Retinal pigment epithelial cell (primary cell): ENCODE results near the gene PPIL6.

Source experiments
- DNase-seq: peaks from one replicate; pipeline ENCODE4 v3.0.0-alpha.2; 2010; ENCODE audit warnings: low read depth
- H3K4me3 ChIP-seq: 2 replicates; pipeline ENCODE4 v1.5.1; 2011; ENCODE audit warnings: mild to moderate bottlenecking, low read length, control low read depth, moderate library complexity
- CTCF ChIP-seq: conservative IDR thresholded peaks from 2 replicates; pipeline ENCODE4 v1.5.1; 2011; ENCODE audit warnings: low read depth, low read length, control low read depth, inconsistent platforms

PPIL6 gene

GRCh38 chr6:109475625-109476024, 35.2 kb upstream of the PPIL6 start:
- TF ChIP-seq CTCF, result no peak
- no peak for DNase-seq
- no peak overlapping the region for H3K4me3 ChIP-seq

GRCh38 chr6:109474995-109475394, 34.6 kb upstream of the PPIL6 start:
- no peak overlapping the region for H3K4me3 ChIP-seq
- no peak for TF ChIP-seq CTCF
- DNase-seq, result no peak

- H3K4me3 ChIP-seq, result no peak overlapping the region
- DNase-seq, result no peak
- no peak for TF ChIP-seq CTCF
Measured at GRCh38 chr6:109473120-109473519, 32.7 kb upstream of the PPIL6 start.

DNA sequence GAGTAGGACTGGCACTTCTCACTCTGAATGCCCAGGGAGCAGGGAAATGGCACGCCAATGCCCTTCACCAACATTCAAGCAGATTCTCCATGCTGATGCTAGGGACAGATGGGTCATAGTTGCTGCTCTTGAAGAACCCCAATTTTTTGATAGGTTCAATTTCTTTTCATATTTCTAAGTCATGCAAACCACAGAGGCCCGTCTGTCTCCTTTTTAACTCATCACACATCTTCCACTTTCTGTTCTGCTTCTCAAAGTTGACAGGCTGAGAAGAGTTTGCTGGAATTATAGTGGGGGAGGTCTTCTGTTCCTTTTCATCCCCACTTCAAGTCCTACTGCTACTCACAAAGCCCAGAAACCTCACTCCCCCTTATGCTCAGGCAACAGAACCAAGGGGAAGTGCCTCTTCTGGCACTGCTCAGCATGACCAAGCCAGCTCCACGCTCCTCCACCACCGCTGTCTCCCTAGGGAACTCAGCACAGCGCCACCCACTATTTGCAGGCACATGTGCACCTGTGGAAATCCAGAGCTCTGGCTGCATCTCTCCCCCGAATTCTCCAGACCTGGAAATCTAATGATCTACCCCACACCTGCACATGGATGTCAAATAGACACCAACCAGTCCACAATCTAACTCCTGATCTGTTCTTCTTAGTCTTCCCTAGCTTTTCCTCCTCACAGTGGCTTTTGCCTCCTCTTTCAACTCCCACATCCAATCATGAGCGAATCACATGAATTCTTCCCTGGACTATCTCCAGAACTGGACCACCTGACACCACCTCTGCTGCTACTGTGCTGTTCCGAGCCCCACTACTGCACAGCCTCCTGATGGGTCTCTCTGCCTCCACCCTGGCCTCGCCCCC, 31.9 kb upstream of the PPIL6 start:
- no peak overlapping the region for H3K4me3 ChIP-seq
- no peak for DNase-seq
- TF ChIP-seq CTCF, result no peak

DNA sequence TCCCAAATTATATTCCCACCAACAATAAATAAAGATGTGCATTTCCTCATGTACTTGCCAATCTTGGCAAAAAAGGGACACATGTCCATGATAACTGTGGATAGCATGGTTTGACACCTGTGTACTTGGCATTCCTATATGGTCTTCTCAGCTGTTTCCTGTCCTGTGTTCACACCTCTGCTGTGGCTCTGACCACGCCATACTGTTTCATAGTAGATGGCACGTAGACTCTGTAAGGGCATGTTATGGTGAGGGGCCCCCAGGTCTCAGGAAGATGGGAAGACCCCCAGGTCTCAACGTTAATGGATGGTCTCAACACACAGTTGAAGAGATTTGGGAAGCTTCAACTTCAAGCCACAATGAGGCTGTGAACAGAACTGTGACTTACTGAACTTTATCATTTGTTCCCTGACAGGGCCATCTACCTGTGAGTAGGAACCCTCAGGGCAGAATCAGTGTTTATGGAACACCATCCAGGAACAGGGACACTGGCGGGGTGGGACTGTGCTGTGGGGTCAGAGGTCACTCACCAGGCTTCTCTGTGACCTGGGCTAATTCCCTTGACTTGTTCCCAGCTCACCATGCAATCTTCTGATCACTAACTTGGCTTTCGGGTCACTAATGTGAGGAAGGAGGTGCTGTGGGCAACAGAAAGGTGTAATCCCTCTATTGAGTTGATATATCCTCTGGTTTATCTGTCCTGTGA, 30.8 kb upstream of the PPIL6 start:
- H3K4me3 ChIP-seq, result no peak overlapping the region
- no peak for TF ChIP-seq CTCF
- no peak for DNase-seq

DNA sequence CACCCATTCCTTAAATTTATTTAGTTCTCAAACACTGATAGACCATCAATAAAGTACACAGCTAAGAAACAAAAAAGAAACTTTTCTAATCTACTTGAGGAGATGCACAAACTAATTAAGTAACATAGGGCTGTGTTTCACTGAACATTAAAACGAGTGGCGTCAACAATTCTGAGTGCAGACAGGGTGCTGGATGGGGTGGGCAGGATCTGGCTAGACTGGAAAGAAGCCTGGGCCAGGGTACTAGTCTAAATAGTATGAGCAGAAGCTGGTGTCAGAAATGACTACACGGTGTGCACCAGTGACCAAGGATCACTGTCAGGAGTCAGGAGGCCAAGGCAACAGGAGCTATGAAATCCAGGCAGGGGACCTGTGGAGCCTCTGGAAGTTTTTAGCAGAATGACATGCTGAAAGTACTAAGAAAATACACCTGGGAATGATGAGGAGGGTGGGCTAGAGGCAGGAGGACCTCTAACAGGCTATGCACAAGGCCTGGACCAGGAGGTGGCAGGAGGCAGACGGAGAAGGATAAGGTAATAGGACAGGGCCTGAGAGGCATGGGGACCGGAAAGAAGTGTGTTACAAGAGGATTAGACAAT, 29.3 kb upstream of the PPIL6 start:
- no peak for DNase-seq
- H3K4me3 ChIP-seq, result no peak overlapping the region
- TF ChIP-seq CTCF, result no peak
